Stimulated activated CD4-positive, alpha-beta T cell treated with anti-CD3 and anti-CD28 coated beads, Interleukin-4, amount 100 ng/mL, for 4 hours (primary cell): ENCODE data around the gene PCYT1A.
"Not testable (repeated sequence)": the region's sequence is repeated elsewhere in the genome, so short reads cannot be mapped to it uniquely, and the experiment has no call there.

Experiments
- DNase-seq, 2 experiments: peaks; one replicate each; pipeline ENCODE4 v3.0.0-alpha.2; 2020

Gene PCYT1A

DNA sequence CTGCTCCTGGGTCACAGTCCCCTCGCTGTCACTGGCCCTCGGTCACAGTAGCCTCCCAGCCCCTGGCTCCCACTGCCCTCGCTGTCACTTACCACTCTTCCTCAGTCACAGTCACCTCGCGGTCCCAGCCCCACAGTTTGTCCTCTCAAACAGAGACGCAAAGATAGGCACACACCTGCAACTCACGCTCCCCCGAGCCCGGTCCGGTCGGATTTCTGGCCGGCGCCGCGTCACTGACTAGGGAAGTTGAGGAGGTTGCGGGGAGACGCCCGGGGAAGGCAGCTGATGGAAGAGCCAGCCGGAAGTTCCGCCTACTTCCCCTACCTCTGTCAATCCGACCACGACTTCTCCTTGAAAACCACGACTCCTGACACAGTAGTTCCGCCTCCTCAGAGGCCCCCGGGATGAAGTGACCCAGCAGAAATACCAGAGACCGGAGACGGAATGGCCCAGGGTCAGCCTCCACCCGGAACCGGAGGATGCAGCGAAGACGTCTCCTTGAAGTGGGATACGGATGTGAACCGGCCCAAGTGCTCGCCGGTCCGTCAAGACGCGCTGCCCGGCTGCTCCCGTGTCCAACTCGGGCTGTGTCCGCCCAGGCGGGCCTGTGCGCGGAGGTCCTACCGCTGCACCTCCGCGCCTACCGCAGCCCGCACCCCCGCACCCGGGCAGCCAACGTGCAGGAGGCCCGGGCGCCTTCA is at the start of gene PCYT1A:
Gene PCYT1A, minus strand, starts transcription at position 287 of the 701 bp plus-strand sequence. CDS start 17,195 bp downstream, outside the sequence.
- peak; percentile 65 to 68 for DNase-seq

- DNase-seq: no peak
Observed at GRCh38 chr3:196336319-196337145, 49.0 kb upstream of the PCYT1A start.

DNA sequence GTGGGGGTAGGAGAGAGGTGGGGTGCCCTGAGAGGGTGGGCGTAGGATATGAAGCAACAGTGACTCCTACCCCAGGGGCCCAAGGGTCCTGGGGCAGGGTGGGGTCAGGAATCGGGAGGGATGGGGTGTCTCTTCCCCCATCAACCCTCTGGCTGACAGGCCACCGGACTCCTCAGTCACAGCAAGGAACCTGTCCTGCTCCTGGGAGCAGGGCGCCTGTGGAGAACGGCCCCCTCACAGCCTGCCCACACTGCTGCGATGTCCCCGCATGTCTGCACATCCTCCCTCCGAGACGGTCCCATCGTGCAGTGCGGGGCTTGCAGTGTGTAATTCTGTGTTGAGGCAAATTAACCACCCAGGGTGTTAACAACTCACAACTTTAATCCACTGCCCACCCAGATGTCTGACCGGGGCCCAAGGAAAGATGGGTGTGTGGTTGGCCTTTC is 48.0 kb upstream of the PCYT1A start:
- DNase-seq: no peak

DNA sequence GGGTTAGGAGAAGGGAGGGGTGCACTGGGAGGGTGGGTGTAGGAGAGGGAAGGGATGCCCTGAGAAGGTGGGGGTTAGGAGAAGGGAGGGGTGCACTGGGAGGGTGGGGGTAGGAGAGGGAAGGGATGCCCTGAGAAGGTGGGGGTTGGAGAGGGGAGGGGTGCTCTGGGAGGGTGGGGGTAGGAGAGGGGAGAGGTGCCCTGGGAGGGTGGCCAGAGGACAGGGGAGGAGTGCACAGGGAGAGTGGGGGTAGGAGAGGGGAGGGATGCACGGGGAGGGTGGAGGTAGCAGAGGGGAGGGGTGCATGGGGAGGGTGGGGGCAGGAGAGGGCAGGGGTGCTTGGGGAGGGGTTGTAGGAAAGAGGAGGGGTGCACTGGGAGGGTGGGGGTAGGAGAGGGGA is 47.5 kb upstream of the PCYT1A start:
- no peak for DNase-seq

GRCh38 chr3:196332168-196332567 is 44.6 kb upstream of the PCYT1A start:
- no peak for DNase-seq

GRCh38 chr3:196327405-196327804 is 39.9 kb upstream of the PCYT1A start:
- DNase-seq: no peak

- no peak for DNase-seq
Observed at GRCh38 chr3:196326936-196327335, 39.4 kb upstream of the PCYT1A start.

- no peak for DNase-seq
Observed at GRCh38 chr3:196323691-196324090, 36.2 kb upstream of the PCYT1A start.

DNA sequence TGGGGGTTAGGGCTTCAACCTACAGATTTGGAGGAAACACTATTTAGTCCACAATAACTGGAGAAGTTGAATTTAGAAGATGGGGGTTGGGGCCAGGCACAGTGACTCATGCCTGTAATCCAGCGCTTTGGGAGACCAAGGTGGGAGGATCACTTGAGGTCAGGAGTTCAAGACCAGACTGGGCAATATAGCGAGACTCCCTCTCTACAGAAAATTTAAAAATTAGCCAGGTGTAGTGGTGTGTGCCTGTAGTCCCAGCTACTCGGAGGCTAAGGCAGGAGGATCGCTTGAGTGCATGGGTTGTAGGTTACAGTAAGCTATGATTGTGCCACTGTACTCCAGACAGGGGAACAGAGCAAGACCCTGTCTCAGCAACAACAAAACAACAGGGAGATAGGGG is 35.5 kb upstream of the PCYT1A start:
- no peak for DNase-seq

DNA sequence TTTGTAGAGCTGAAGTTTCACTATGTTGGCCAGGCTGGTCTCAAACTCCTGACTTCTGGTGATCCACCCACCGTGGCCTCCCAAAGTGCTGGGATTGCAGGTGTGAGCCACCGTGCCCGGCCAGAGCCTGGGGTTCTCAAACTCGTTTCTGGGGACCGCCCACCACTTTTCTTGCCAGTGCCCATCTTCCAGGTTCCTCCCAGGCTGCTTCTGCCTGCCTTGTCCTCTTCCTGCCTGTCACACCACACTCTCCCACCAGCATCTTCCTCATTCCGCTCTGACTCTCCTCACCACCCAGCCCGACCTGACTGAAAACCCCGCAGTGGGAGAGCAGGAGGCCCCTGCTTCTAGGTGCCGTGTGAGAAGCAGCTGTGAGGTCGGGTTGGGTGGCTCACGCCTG is 33.6 kb upstream of the PCYT1A start:
- DNase-seq: no peak

- DNase-seq: no peak
Observed at GRCh38 chr3:196320137-196320536, 32.6 kb upstream of the PCYT1A start.

- DNase-seq: peak; percentile 83 to 84
Observed at GRCh38 chr3:196317687-196318467, 30.4 kb upstream of the PCYT1A start, which contains the start of gene DYNLT2B. DYNLT2B (minus strand) TSS chr3:196318240; CDS start chr3:196318152, 88 bp downstream.

DNA sequence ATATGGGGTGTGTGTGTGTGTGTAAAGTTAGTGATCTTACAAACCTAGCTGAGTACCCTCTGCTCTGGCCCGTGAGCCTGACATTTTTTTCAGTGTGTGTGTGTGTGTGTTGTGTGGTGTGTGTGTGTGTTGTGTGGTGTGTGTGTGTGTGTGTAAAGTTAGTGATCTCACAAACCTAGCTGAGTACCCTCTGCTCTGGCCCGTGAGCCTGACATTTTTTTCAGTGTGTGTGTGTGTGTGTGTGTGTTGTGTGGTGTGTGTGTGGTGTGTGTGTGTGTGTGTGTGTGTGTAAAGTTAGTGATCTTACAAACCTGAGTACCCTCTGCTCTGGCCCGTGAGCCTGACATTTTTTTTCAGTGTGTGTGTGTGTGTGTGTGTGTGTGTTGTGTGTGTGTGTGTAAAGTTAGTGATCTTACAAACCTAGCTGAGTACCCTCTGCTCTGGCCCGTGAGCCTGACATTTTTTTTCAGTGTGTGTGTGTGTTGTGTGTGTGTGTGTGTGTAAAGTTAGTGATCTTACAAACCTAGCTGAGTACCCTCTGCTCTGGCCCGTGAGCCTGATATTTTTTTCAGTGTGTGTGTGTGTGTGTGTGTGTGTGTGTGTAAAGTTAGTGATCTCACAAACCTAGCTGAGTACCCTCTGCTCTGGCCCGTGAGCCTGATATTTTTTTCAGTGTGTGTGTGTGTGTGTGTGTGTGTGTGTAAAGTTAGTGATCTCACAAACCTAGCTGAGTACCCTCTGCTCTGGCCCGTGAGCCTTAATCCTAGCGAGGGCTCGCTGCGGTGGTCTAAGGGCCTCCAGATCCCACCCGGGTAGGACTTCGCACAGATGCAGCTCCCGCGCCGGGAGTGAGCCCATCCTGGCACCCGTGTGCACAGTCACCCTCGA is 29.5 kb upstream of the PCYT1A start:
- DNase-seq: not testable (repeated sequence)

DNA sequence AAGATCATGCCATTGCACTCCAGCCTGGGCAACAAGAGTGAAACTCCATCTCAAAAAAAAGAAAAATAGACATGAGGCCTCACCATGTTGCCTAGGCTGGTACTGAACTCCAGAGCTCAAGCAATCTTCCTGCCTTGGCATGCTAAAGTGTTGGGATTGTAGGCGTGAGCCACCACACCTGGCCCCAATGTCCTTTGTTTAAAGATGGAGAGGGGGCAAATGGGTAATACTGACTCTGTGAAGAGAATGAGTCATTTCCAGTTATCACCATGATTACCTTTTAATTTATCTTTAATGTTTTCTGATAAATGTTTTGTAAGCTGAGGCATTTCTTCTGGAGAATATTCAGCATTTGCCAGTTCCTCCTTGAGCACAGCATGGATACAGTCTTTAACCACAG is 28.3 kb upstream of the PCYT1A start:
- DNase-seq: no peak

- no peak for DNase-seq
Observed at GRCh38 chr3:196314597-196314996, 27.1 kb upstream of the PCYT1A start.

DNA sequence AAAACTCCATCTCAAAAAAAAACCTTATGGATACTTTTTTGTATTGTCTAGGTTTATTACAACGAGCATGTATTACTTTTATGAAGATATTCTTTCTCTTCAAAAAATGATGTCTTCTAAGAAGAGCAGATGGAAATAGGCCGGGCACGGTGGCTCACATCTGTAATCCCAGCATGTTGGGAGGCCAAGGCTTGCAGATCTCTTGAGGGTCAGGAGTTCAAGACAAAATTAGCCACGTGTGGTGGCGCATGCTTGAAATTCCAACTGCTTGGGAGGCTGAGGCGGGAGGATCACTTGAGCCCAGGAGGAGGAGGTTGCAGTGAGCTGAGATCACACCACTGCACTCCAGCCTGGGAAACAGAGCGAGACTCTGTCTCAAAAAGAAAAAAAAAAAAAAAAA is 26.6 kb upstream of the PCYT1A start:
- DNase-seq: not testable (repeated sequence)

- DNase-seq: not testable (repeated sequence)
Observed at GRCh38 chr3:196302960-196303359, 15.4 kb upstream of the PCYT1A start.

GRCh38 chr3:196302551-196302950 is 15.0 kb upstream of the PCYT1A start:
- not testable (repeated sequence) for DNase-seq

GRCh38 chr3:196298521-196298920 is 11.0 kb upstream of the PCYT1A start:
- DNase-seq: no peak

- no peak for DNase-seq
Observed at GRCh38 chr3:196292286-196292923, 4.9 kb upstream of the PCYT1A start.

- DNase-seq: no peak
Observed at GRCh38 chr3:196288141-196288460, 575 bp upstream of the PCYT1A start.

DNA sequence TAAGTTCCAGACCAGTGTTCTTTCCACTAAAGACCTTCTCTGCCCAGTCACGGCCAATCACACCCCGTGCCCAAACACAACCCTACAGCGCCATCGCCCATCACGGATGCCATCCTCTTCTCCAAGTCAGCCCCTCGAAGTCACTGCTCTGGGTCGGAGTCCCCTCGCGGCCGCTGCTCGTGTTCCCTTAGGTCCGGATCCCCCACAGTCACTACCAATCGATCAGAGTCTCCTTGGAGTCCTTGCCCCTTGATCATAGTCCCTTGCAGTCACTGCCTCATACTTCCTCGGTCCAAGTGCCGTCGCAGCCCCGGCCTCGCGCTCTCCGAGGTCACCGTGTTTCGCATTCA is 461 bp downstream of the PCYT1A start:
- DNase-seq: peak in 1 of 2 experiments; percentile 3
